Activated T-cell treated with anti-CD3 and anti-CD28 coated beads for 48 hours (primary cell): ENCODE measurements around the gene EIF2S2.

Source experiments
- DNase-seq: peaks from one replicate; pipeline ENCODE4 v3.0.0-alpha.2; 2020; ENCODE audit warnings: low read depth

Gene EIF2S2

GRCh38 chr20:34088305-34089174 lies 23.5 kb downstream of the EIF2S2 start:
- no peak for DNase-seq

DNA sequence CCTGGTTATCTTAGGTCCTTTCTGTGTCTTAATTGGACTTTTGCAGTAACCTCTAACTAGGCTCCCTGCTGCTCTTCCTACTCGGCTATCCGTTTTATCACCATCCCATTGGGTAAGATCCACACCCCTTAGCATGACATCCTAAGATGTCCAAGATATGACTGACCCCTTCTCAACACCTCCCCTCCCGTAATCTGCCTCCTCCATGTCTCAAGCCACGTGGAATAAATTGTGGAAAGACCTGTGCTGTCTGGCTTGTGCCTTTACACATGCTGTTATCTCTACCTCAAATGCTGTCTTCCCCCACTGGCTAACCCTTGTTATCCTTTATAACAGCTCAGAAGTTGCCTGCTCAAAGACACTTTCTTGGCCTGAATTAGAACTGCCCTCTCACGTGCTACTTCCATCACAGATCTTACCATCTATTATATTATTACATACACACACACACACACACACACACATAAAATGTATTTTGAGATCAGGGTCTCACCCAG lies 26.5 kb downstream of the EIF2S2 start:
- DNase-seq = no peak

DNA sequence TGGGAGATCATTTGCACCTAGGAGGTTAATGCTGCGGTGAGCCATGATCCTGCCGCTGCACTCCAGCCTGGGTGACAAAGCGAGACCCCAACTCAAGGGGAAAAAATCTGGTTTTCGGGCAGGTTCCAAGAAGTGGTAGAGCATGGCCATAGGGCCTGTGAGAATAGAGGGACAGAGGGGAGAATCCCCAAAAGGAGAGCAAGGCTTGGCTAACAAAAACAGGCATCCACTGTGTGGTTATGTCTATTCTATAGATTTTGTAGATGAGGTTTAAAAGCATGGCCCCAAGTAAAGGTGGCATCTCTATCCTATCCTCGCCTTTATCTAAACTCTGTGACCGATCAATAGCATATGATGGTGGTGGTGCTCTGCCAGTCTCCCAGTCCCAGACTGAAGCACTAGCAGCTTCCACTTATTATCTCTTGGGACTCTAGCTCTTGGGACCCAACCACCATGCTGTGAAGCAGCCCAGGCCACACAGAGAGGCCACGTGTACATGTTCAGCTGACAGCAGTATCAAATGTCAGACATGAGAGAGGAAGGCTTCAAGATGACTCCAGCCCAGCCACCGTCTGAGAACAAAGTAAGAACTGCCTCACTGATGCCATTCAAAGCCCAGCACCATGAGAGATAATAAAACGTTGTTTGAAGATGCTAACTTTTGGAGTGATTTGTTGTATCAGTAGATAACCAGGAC lies 27.7 kb downstream of the EIF2S2 start:
- DNase-seq = no peak

GRCh38 chr20:34083781-34084180 lies 28.3 kb downstream of the EIF2S2 start:
- DNase-seq = no peak

- DNase-seq = no peak
Observed at GRCh38 chr20:34083137-34083536, 28.9 kb downstream of the EIF2S2 start.

DNA sequence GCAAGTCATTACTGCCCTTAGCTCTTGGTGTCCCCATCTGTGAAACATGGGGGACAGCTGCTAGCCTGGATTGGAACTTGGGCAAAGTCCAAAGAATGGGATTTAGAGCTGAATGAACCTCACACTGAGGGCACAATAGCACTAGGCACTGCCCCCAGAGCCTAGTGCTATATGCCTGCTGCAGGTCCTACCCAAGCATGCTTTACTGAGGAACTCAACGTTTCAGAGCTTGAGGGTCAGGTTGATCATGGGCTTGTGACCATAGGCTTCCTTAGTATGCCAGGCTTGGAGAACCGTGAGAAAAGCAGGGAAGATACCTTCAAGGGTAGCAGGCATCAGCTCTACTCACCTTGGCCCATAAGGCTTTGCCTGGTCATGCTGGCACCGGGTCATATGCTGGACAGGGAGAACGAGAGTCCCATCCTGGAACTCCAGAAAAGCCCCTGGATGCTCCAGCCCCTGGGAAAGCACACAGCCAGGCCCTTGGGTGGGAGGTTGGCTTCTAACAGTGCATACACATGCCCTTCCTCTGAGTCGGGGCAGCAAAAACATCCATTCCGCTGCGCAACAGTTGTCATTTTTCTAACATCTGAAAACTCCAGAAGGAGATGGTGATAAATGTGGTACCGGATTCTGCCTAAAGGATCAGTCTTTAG lies 29.7 kb downstream of the EIF2S2 start:
- DNase-seq = no peak

DNA sequence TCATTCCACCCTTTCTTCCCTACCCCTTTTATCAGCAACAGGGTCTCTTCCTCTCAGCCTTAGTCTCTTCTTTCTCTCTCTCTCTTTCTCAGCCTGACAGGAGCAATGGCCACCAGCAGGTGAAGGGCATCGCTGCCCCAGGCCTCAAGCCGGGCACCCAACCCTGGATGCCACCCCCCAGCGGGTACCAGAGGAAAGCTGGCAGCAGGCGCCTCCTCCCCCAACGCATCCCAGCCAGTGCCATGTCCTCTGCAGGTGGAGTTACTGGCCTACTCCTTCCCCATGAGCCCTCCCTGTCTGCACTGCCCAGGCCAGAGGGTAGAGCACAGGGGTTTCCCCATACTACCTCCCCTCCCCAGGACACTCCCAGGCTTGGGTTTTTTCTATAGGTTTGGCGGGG lies 32.2 kb downstream of the EIF2S2 start:
- DNase-seq = no peak

GRCh38 chr20:34078540-34078939 lies 33.5 kb downstream of the EIF2S2 start:
- no peak for DNase-seq

DNA sequence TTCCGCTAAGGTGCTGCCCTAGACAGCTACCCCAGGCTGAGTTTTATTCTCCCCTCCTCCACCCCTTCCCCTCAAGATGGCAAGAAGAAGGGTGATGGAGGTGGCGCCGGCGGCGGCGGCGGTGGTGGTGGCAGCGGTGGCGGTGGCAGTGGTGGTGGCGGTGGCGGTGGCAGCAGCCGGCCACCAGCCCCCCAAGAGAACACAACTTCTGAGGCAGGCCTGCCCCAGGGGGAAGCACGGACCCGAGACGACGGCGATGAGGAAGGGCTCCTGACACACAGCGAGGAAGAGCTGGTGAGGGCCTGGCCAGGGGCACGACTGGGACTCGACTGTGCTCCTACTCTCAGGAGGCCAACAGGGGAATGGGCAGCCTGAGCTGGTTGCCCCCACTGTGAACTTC lies 35.1 kb downstream of the EIF2S2 start:
- no peak for DNase-seq

DNA sequence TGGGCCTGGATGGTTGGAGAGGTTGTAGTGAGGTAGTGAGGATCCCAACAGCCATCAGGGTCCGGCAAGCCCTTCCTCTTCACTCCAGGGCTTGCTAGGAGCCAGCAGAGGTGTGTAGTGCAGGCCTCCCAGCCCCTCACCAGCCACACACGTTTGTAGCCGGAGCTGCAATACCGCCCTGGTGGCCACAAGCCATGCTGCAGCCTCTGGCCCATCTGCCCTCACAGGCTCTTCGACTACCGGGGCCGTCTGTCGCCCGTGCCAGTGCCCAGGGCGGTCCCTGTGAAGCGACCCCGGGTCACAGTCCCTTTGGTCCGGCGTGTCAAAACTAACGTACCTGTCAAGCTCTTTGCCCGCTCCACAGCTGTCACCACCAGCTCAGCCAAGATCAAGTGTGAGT lies 36.4 kb downstream of the EIF2S2 start:
- DNase-seq = no peak

DNA sequence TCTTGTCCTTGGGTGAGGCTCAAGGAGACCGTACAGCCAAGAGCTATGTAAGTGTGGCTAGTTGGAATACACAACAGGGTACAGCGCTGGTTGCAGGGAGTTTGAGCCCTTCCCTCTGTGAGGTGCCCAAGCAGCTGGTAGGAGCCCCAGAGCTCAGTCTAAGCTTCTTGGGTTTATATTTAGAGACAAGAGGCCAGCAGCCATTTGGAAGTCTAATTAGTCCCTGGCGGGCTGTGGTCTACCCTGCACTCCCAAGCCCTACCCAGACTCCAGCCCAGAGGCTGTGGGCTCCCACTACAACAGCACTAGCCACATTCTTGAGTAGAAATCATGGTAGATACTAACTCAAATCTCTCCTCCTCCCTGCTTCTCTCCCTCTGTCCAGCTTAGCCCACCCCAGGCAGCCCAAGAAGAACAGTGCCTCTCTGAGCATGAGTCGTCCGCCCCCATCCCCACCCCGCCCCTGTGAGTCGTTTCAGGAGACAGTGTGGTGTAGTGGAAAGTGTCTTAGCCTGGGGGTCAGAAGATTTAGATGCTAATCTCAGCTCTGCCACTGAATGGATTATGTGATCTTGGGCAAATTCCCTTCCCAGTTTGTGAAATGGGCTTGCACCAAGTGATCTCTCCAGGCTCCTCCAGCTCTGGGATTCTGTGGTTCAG lies 37.8 kb downstream of the EIF2S2 start:
- DNase-seq = peak; percentile 39

DNA sequence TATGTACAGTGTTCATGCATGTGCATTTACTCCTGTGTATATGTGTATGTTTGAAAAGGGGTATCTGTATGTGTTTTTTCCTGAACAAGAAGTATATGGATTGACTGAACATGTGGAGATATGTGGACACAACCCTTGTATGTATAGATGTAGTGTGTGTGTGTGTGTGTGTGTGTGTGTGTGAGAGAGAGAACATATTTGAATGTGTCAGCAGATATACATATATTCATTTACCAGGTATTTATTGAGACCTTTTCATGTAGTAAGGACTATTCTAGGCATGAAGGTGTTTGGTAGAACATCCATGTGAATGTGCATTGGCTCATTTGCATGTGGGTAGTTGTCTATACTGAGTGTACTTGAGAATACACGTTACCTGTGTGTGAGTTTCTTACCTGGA lies 39.3 kb downstream of the EIF2S2 start:
- no peak for DNase-seq

DNA sequence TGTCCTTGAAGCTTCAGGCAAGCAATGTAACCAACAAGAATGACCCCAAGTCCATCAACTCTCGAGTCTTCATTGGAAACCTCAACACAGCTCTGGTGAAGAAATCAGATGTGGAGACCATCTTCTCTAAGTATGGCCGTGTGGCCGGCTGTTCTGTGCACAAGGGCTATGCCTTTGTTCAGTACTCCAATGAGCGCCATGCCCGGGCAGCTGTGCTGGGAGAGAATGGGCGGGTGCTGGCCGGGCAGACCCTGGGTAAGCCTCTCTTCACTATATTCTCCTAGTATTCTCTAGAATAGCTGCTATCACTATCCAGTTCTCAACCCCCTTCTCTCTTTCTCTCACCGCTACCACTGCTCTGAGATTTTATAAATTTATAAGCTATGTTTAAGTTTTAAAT lies 40.0 kb downstream of the EIF2S2 start:
- DNase-seq = no peak

GRCh38 chr20:34070859-34071258 lies 41.2 kb downstream of the EIF2S2 start:
- no peak for DNase-seq

- no peak for DNase-seq
Observed at GRCh38 chr20:34070079-34070439, 42.0 kb downstream of the EIF2S2 start.

- DNase-seq = peak; percentile 23
Observed at GRCh38 chr20:34069341-34070078, 42.5 kb downstream of the EIF2S2 start.

GRCh38 chr20:34068001-34068400 lies 44.0 kb downstream of the EIF2S2 start:
- no peak for DNase-seq

DNA sequence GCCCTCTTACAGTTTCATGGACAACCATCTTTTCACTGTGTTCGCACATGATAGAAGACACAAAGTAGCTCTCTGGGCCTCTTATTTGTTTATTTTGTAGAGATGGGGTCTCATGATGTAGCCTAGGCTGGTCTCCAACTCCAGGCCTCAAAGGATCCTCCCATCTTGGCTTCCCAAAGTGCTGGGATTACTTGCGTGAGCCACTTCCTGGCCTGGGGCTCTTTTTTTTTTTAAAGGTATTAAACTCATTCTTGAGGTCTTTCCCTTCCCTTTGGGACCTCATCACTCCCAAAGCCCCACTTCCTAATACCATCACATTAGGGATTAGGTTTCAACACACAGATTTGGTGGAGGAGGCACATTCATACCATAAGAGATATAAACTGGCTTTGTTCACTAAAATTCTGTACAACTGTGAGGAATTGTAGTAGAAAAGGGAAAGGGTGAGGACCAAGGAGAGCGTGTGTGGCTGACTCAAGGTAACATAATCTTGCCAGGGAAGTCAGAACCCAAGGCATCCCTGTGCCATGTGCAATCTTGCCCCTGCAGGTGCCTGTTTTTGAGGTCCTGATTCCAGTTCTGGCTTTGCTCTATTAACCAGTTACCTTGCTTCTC lies 45.5 kb downstream of the EIF2S2 start:
- no peak for DNase-seq

DNA sequence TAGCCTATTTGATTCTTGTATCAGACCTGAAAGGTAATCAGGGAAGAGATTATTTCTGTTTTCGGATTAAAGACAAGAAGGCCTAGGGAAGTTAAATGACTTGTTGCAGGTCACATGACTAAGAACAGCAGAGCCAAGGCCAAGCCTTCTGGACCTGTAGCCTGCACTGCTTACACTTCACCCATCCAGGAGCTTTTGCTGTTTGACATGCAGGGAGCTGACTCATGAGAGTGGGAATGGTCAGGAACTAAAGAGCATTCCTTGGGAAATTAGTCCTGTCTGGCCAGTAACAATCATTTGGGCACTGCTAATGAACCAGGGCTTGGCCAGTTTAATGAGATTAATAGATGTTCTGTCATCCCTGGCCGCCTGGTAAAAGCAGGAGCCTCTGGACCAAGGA lies 46.8 kb downstream of the EIF2S2 start:
- no peak for DNase-seq

DNA sequence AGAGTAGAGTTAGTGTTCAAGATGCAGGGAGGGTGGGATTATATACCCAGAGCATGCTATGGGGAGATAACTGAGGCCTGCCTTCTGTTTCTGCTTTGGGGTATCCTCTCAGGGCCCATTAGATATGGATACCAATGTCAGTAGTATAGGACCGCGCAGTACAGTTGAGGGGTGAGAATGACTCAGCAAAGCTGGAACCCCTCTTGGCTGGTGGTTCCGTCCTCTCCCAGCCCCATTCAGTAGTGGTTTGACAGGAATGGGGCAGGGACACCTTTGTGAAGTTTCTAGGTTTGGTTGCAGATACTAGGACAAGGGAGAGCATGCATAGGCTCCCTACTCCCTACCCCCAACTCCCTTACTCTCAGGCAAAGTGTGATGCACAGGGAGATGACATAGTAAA lies 47.8 kb downstream of the EIF2S2 start:
- DNase-seq = no peak
